WTC11 (cell line): ENCODE data around the gene PLXNA1. TPM values are rescaled to one million over a fixed set of nuclear protein-coding genes. Genes with fewer than 3 reads are reported as not detected.

Experiments
- ATAC-seq: fragments of 200-7000 bp; cut with Tn5 transposase; 2 replicates; pipeline ENCODE4 v1.10.0; 2021; ENCODE audit warnings: mild to moderate bottlenecking, moderate library complexity
- CTCF ChIA-PET: fragments of 300-600 bp; sonication (Branson Sonifier 250); formaldehyde crosslinking; loops from one replicate; lab custom pipeline; 2021; ENCODE audit warnings: antibody characterized with exemption; lab: Charles Lee
- POLR2A ChIA-PET: fragments of 350-600 bp; sonication (Branson Sonifier 250); formaldehyde crosslinking; loops from one replicate; lab custom pipeline; 2021; ENCODE audit warnings: antibody characterized with exemption; lab: Charles Lee
- DNase-seq: peaks from one replicate; pipeline ENCODE4 v3.0.0; 2021; ENCODE audit warnings: low spot score
- H3K27ac Mint-ChIP-seq: 2 replicates; pipeline ENCODE4 v1.8.0; 2021; ENCODE audit warnings: mixed read lengths
- H3K27me3 Mint-ChIP-seq: 2 replicates; pipeline ENCODE4 v1.8.0; 2021; ENCODE audit warnings: low read depth, mild to moderate bottlenecking, moderate library complexity, mixed read lengths
- H3K36me3 Mint-ChIP-seq: 2 replicates; pipeline ENCODE4 v1.8.0; 2021; ENCODE audit warnings: mixed read lengths
- H3K4me1 Mint-ChIP-seq: 2 replicates; pipeline ENCODE4 v1.8.0; 2022; ENCODE audit warnings: mixed read lengths
- H3K4me3 Mint-ChIP-seq: 2 replicates; pipeline ENCODE4 v1.8.0; 2021; ENCODE audit warnings: mild to moderate bottlenecking, moderate library complexity, mixed read lengths
- H3K9me3 Mint-ChIP-seq: 2 replicates; pipeline ENCODE4 v1.8.0; 2021; ENCODE audit warnings: mixed read lengths
- CREB1 ChIP-seq: sonication (generic); formaldehyde crosslinking; IDR thresholded peaks from 2 replicates; pipeline ENCODE4 v1.8.0; 2023; ENCODE audit warnings: mild to moderate bottlenecking, missing genetic modification reagents
- ELF4 ChIP-seq: sonication (generic); formaldehyde crosslinking; IDR thresholded peaks from 2 replicates; pipeline ENCODE4 v1.8.1; 2022; ENCODE audit warnings: low read depth, mild to moderate bottlenecking, moderate library complexity, missing genetic modification reagents
- EMX1 ChIP-seq: fragments of 250-450 bp; sonication (Bioruptor Pico); IDR thresholded peaks from 2 replicates; pipeline ENCODE4 v1.8.0; 2021; ENCODE audit warnings: mild to moderate bottlenecking
- FOXK1 ChIP-seq: sonication (generic); formaldehyde crosslinking; IDR thresholded peaks from 2 replicates; pipeline ENCODE4 v1.8.0; 2022; ENCODE audit warnings: mild to moderate bottlenecking, moderate library complexity, missing genetic modification reagents
- GRHL2 ChIP-seq: fragments of 250-450 bp; sonication (Bioruptor Pico); IDR thresholded peaks from 2 replicates; pipeline ENCODE4 v1.8.0; 2022; ENCODE audit warnings: mild to moderate bottlenecking, moderate library complexity; ENCODE audit not compliant: insufficient replicate concordance, severe bottlenecking
- NR1H2 ChIP-seq: sonication (generic); formaldehyde crosslinking; IDR thresholded peaks from 2 replicates; pipeline ENCODE4 v1.9.0; 2021; ENCODE audit warnings: mild to moderate bottlenecking, moderate library complexity, missing genetic modification reagents
- RELA ChIP-seq: sonication (generic); formaldehyde crosslinking; IDR thresholded peaks from 2 replicates; pipeline ENCODE4 v1.8.1; 2022; ENCODE audit warnings: missing genetic modification reagents, mild to moderate bottlenecking, borderline replicate concordance
- SMAD3 ChIP-seq: sonication (generic); formaldehyde crosslinking; IDR thresholded peaks from 2 replicates; pipeline ENCODE4 v1.8.0; 2022; ENCODE audit warnings: missing genetic modification reagents, mild to moderate bottlenecking, borderline replicate concordance
- SMAD4 ChIP-seq: sonication (generic); formaldehyde crosslinking; IDR thresholded peaks from 2 replicates; pipeline ENCODE4 v1.8.0; 2022; ENCODE audit warnings: mild to moderate bottlenecking, missing genetic modification reagents
- ZNF671 ChIP-seq: fragments of 250-450 bp; sonication (Bioruptor Pico); IDR thresholded peaks from 2 replicates; pipeline ENCODE4 v1.8.0; 2021; ENCODE audit warnings: mild to moderate bottlenecking
- total RNA-seq: library from RNA; stranded (reverse); gene quantifications from 3 replicates; pipeline ENCODE4 v1.2.3, GENCODE V29; 2021
- TF ChIP-seq, protein P1 (sequence below): fragments of 250-450 bp; sonication (Bioruptor Pico); IDR thresholded peaks from 2 replicates; pipeline ENCODE4 v1.9.0; 2021; ENCODE audit warnings: moderate library complexity, mild to moderate bottlenecking, inconsistent platforms, borderline replicate concordance
- TF ChIP-seq, protein P2 (sequence below): sonication (generic); formaldehyde crosslinking; IDR thresholded peaks from 2 replicates; pipeline ENCODE4 v1.8.0; 2022; ENCODE audit warnings: mild to moderate bottlenecking, missing genetic modification reagents
- TF ChIP-seq, protein P3 (sequence below): sonication (generic); formaldehyde crosslinking; IDR thresholded peaks from 2 replicates; pipeline ENCODE4 v1.8.1; 2023; ENCODE audit warnings: mild to moderate bottlenecking, moderate library complexity, missing genetic modification reagents
- TF ChIP-seq, protein P4 (sequence below): sonication (generic); formaldehyde crosslinking; IDR thresholded peaks from 2 replicates; pipeline ENCODE4 v1.8.0; 2022; ENCODE audit warnings: mild to moderate bottlenecking, missing genetic modification reagents

PLXNA1 gene
- total RNA-seq, 1 experiment from 2014 or later: 53.8 TPM

DNA sequence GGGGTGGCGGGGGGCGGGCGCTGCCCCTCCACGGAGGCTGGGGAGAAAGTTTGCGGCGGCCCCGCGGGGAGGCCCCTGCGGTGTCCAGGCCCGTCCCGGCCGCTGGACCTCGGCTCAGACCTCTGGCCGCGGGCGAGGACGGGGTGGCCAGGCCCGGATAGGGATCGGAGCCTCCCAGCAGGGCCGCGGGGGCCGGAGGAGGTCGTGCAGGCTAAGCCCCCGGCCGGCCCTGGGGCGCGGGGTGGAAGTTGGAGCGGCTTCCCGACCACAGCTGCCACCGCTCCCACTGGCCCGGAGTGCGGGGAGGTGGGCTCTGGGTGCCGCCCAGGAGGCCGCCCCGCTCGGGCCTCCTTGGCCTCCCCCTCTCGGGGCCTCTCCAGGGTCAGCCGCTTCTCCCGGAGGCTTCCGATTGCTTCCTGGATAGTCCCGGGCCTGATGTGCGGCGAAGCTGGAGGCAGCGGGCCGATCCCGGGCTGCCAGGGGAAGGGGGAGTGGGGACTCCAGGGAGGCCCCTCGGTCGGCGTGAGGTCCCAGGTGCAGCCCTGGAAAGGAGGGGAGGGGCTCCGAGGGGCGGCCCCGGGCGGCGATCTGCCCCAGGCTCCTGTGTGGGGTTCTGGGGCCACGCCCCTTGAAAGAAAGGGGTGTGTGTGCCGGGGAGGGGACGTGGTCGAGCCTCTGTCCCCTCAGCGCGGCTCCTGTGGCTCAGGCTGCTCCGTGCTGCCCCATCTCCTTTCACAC, 907 bp downstream of the PLXNA1 start:
- Mint-ChIP-seq H3K36me3 (no peaks in the 10 kb centered on the region), H3K4me3 (peak overlapping the region; percentile 64), H3K27me3 (peaks cover 21% of the 10 kb centered on the region), H3K9me3 (no peaks in the 10 kb centered on the region), H3K27ac (no peak overlapping the region), H3K4me1 (peaks cover 9% of the 10 kb centered on the region)
- DNase-seq (peak; percentile 77), ATAC-seq (peak; percentile 56)
- CTCF ChIA-PET: interaction anchor here (0.6 to 5.0 kb wide), 12 partner anchors 11 to 490 kb away, joined by 3 to 34 read pairs (median 4); no protein-coding TSS in a partner anchor
- 0 out of 2 replicates have a peak, but pooled peaks have one; percentile 58 for TF ChIP-seq ELF4 (CRISPR knock-in tag)
- no peak for TF ChIP-seq GRHL2 (CRISPR knock-in tag)
- TF ChIP-seq FOXK1 (CRISPR knock-in tag): no peak
- TF ChIP-seq SMAD3: no peak
- TF ChIP-seq, protein P1, sequence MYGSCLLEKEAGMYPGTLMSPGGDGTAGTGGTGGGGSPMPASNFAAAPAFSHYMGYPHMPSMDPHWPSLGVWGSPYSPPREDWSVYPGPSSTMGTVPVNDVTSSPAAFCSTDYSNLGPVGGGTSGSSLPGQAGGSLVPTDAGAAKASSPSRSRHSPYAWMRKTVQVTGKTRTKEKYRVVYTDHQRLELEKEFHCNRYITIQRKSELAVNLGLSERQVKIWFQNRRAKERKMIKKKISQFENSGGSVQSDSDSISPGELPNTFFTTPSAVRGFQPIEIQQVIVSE (CRISPR knock-in tag): no peak
- TF ChIP-seq, protein P2, sequence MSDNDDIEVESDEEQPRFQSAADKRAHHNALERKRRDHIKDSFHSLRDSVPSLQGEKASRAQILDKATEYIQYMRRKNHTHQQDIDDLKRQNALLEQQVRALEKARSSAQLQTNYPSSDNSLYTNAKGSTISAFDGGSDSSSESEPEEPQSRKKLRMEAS (CRISPR knock-in tag): no peak
- 0 out of 2 replicates have a peak, but pooled peaks have one; percentile 36 for TF ChIP-seq RELA (CRISPR knock-in tag)
- TF ChIP-seq EMX1 (CRISPR knock-in tag): no peak
- TF ChIP-seq, protein P3, sequence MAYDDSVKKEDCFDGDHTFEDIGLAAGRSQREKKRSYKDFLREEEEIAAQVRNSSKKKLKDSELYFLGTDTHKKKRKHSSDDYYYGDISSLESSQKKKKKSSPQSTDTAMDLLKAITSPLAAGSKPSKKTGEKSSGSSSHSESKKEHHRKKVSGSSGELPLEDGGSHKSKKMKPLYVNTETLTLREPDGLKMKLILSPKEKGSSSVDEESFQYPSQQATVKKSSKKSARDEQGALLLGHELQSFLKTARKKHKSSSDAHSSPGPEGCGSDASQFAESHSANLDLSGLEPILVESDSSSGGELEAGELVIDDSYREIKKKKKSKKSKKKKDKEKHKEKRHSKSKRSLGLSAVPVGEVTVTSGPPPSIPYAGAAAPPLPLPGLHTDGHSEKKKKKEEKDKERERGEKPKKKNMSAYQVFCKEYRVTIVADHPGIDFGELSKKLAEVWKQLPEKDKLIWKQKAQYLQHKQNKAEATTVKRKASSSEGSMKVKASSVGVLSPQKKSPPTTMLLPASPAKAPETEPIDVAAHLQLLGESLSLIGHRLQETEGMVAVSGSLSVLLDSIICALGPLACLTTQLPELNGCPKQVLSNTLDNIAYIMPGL (CRISPR knock-in tag): peak; percentile 71; the same call in 1 of the 2 replicates
- POLR2A ChIA-PET: interaction anchor here (0.9 to 1.2 kb wide), 2 partner anchors 246 to 311 kb away, joined by 3 read pairs; no protein-coding TSS in a partner anchor

DNA sequence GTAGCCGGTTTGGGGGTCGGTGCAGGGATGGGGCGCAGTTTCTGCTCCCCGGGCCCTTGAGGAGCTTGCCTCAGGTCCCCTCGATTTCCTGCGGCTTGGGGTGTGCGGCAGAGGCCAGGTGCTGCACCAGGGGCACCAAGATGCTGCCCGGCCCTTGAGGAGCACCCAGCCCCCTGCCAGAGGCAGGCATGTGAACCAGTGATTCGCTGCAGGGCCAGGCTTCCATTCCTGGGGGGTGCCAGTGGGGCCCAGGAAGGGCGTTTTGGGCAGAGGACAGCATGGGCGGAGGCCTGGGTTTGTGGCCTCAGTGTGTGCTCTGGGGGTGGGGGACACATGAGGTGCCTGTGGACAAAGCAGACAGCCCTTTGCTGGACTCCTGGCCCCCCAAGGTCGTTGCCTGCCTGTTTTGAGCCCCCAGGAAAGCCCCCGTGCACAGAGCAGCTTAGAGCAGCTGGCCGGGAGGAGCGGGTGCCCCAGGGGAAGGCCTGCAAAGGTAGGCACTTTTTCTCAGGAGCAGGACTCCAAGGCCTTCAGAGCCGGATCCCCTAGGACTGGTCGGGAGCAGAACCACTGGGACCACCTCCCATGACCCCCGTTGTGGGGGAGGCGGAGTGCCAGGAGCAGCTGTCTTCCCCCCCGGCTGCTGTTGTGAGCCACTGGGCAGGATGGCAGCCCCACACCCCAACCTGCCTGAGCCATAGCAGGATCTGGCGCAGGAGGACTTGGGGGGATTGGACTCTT, 1.6 kb downstream of the PLXNA1 start:
- H3K4me1 Mint-ChIP-seq: peaks cover 9% of the 10 kb centered on the region
- ATAC-seq (no peak), DNase-seq (no peak)
- peaks cover 21% of the 10 kb centered on the region for H3K27me3 Mint-ChIP-seq
- H3K27ac Mint-ChIP-seq: no peak overlapping the region
- ChIA-PET POLR2A (interaction anchor here (0.9 kb wide), 1 partner anchor 247 kb away, joined by 3 read pairs; no protein-coding TSS in a partner anchor), CTCF (interaction anchor here (0.6 to 5.0 kb wide), 15 partner anchors 11 to 489 kb away, joined by 3 to 34 read pairs (median 4); no protein-coding TSS in a partner anchor)
- TF ChIP-seq, protein P2 (CRISPR knock-in tag): peak; percentile 18; the same call in 1 of the 2 replicates
- TF ChIP-seq EMX1 (CRISPR knock-in tag) (no peak), CREB1 (no peak), SMAD4 (CRISPR knock-in tag) (0 out of 2 replicates have a peak, but pooled peaks have one; percentile 37), NR1H2 (CRISPR knock-in tag) (no peak), ZNF671 (CRISPR knock-in tag) (no peak)
- TF ChIP-seq, protein P4, sequence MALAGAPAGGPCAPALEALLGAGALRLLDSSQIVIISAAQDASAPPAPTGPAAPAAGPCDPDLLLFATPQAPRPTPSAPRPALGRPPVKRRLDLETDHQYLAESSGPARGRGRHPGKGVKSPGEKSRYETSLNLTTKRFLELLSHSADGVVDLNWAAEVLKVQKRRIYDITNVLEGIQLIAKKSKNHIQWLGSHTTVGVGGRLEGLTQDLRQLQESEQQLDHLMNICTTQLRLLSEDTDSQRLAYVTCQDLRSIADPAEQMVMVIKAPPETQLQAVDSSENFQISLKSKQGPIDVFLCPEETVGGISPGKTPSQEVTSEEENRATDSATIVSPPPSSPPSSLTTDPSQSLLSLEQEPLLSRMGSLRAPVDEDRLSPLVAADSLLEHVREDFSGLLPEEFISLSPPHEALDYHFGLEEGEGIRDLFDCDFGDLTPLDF (CRISPR knock-in tag): no peak
- peaks cover 5% of the 10 kb centered on the region; the same call in 1 of the 2 replicates for H3K36me3 Mint-ChIP-seq
- H3K9me3 Mint-ChIP-seq: no peaks in the 10 kb centered on the region
- peak overlapping the region; percentile 64 for H3K4me3 Mint-ChIP-seq
